NCI-H526 (cell line): ENCODE results near the gene RIC8A.

Source experiments
- DNase-seq, 2 experiments: peaks; one replicate each; lab custom pipeline; 2025; lab: John Stamatoyannopoulos, UW

Gene RIC8A

GRCh38 chr11:244376-244775 lies 36.9 kb downstream of the RIC8A start:
- no peak for DNase-seq

- no peak for DNase-seq
These were observed 41.6 kb downstream of the RIC8A start for GRCh38 chr11:249062-249461.

- DNase-seq, result no peak
These were observed 42.8 kb downstream of the RIC8A start for GRCh38 chr11:250274-250673.

- DNase-seq, result peak; percentile 19 to 71
These were observed 43.3 kb downstream of the RIC8A start for GRCh38 chr11:250740-251299.

- no peak for DNase-seq
These were observed 44.0 kb downstream of the RIC8A start for GRCh38 chr11:251550-251949.

GRCh38 chr11:252666-253065 lies 45.2 kb downstream of the RIC8A start:
- no peak for DNase-seq

GRCh38 chr11:253160-253885 lies 45.8 kb downstream of the RIC8A start:
- DNase-seq, result no peak

- DNase-seq, result no peak
These were observed 46.4 kb downstream of the RIC8A start for GRCh38 chr11:253886-254270.

GRCh38 chr11:255176-255575 lies 47.7 kb downstream of the RIC8A start:
- no peak for DNase-seq

- DNase-seq, result no peak
These were observed 48.3 kb downstream of the RIC8A start for GRCh38 chr11:255816-256215.

- no peak for DNase-seq
These were observed 49.6 kb downstream of the RIC8A start for GRCh38 chr11:256952-257737.

- DNase-seq, result peak in 1 of 2 experiments; percentile 39
These were observed 50.4 kb downstream of the RIC8A start for GRCh38 chr11:257766-258493.

GRCh38 chr11:259413-259812 lies 51.9 kb downstream of the RIC8A start:
- DNase-seq, result no peak

- DNase-seq, result no peak
These were observed 54.1 kb downstream of the RIC8A start for GRCh38 chr11:261624-262023.
